Stimulated activated CD8-positive, alpha-beta memory T cell treated with anti-CD3 and anti-CD28 coated beads, Interleukin-2, amount 100 ng/mL, for 48 hours (primary cell): Measurements from ENCODE around the gene DPAGT1.
"Not testable (repeated sequence)": the region's sequence is repeated elsewhere in the genome, so short reads cannot be mapped to it uniquely, and the experiment has no call there.

ENCODE experiments used
- DNase-seq, 2 donors: peaks; one replicate each; pipeline ENCODE4 v3.0.0-alpha.2; 2020; ENCODE audit warnings: low read depth in 2 of 2

Gene DPAGT1

DNA sequence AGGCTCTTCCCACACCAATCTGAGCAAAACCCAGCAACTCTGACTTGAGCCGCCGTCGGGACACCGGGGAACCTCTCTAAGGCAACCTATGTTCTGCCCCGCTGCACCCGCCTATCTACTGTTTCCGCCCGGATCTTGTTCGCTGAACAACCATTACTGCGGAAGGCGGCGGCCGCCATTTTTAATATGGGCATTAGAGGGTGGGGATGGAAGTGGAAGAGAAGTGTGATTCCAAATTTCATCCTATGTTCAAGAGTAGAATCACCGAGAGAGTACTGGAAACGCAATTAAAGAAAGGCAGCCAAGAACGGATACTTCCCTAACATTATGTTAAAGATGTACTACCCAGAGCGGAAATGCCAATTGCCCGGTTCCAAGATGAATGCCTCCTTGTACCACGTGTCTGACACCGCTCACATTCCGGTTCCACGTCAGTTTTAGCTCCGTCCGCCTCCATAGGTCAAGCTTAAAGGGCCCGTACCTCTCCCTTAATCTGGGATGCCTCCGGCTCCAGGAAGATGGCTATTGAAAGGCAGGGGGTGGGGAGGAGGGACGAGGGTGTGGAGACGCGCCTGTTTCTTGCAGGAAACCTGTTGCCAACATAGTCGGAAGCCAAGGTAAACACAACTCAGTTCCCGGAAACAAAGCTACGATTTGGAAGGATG lies at the start of gene DPAGT1:
Gene DPAGT1, minus strand, starts transcription at position 95 of the 665 bp plus-strand sequence. CDS start 198 bp downstream, outside the sequence.
- DNase-seq: peak; percentile 65 to 80

DNA sequence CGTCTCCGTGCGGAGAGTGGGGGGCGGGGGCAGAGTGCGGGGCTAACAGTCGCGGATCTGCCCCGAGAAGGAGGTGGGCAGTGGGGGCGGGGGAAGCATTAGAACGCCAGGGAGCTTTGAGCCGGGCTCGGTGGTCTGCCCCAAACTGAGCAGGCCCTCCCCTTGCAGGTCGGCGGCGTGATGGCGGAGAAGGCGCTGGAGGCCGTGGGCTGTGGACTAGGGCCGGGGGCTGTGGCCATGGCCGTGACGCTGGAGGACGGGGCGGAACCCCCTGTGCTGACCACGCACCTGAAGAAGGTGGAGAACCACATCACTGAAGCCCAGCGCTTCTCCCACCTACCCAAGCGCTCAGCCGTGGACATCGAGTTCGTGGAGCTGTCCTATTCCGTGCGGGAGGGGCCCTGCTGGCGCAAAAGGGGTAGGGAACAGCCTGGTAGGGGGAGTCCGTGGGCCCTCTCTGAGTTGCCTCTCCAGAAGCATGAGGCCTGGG lies 48.2 kb upstream of the DPAGT1 start:
- DNase-seq: no peak

DNA sequence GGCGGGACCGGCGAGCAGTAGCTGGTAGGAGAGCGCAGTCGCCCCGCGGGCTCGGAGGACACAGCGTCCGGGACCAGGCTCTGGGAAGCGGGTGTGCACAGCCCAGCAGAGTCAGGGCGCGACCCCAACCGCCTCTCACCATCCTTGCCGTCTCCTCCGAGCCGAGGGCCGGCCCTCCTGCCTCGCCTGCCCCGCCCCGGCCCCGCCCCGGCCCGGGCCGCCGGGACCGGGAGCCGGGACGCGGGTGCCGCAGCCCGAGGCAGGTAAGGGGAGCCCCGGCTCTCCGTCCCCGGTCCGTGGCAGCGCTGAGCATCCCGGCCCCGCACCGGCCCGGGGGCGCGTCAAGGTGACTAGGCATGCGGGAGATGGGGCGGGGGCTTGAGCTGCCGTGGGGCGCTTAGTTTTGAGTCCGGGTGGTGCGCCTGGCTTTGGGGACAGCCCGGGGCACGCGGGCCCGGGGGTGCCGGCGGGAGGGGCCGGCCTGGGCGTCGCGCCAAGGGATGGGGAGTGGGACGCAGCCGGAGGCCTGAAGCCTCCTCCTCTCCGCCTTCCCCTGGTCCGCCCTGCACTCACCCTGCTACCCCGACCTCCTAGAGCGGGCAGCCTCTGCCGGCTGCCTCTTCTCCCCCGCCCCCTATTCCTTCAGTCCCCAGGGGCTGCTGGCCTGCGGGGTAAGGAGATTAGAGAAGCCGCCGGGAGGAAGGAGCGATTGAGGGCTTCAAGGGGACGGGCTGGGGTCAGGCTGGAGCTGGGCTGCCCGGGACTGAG lies 47.5 kb upstream of the DPAGT1 start, which contains the start of gene ABCG4:
Gene ABCG4, plus strand, starts transcription at position 35 of the 768 bp plus-strand sequence. CDS start 914 bp downstream, outside the sequence.
- DNase-seq: no peak

GRCh38 chr11:119148720-119149017 lies 47.0 kb upstream of the DPAGT1 start:
- DNase-seq: no peak

GRCh38 chr11:119147604-119148333 lies 46.1 kb upstream of the DPAGT1 start:
- no peak for DNase-seq

- DNase-seq: no peak
Observed at GRCh38 chr11:119145551-119145950, 43.9 kb upstream of the DPAGT1 start.

- no peak for DNase-seq
Observed at GRCh38 chr11:119144825-119145486, 43.3 kb upstream of the DPAGT1 start.

GRCh38 chr11:119139276-119139675 lies 37.6 kb upstream of the DPAGT1 start:
- not testable (repeated sequence) for DNase-seq

DNA sequence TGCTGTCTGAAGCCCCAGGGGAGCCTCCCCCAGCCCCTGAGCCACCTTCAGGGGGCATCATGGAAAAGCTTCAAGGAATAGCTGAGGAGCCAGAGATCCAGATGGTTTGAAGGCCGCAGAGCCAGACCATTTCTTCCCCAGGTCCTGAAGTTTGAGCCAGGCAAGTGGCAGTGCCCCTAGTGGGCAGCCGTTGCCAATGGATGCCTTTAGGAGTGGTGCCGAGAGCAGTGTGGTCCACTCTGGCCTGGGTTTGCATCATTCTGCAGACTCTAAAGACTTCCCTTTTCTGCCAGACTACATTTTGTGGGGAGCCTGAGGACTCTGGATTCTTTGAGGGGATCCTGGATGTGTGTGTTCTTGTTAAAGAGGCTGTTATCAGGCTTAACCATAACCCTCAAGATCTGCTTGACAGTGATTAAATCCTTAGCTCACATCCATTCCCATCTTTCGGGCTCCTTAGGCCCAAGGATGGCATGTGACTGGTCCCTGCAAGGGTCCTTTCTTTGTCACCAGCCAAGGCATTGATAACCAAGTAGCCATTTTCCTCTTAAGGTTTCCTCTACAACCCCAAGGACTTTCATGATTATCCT lies 32.8 kb upstream of the DPAGT1 start:
- DNase-seq: no peak

GRCh38 chr11:119130662-119131061 lies 29.0 kb upstream of the DPAGT1 start:
- no peak for DNase-seq

- DNase-seq: no peak
Observed at GRCh38 chr11:119126675-119127268, 25.1 kb upstream of the DPAGT1 start.

- no peak for DNase-seq
Observed at GRCh38 chr11:119125821-119126220, 24.2 kb upstream of the DPAGT1 start.

- DNase-seq: peak in 1 of 2 donors; percentile 14
Observed at GRCh38 chr11:119121811-119122124, 20.1 kb upstream of the DPAGT1 start.

GRCh38 chr11:119121008-119121810 lies 19.6 kb upstream of the DPAGT1 start, which contains the start of gene HINFP:
TSS of gene HINFP (plus strand) at chr11:119121580. CDS start at chr11:119126945, 5,365 bp downstream.
- peak; percentile 100 for DNase-seq

DNA sequence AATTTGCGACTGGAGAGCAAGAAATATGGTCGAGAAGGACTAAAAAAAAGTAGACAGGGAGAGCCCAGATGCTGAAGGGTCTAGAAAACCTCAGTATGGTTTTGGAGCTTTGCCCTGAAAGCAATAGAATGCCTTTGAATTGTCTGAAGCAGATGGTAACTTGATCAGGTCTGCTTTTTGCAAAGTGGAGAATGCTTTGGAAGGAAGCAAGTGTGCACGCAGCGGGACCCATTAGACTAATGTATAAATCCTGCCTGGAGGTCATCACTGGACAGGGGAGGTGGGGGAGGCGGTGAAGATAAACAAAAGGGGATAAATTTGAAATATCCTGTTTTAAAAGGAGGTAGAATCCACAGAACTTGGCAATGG lies 19.0 kb upstream of the DPAGT1 start:
- DNase-seq: no peak

GRCh38 chr11:119118946-119119345 lies 17.3 kb upstream of the DPAGT1 start:
- DNase-seq: no peak

GRCh38 chr11:119118227-119118626 lies 16.6 kb upstream of the DPAGT1 start:
- DNase-seq: no peak

DNA sequence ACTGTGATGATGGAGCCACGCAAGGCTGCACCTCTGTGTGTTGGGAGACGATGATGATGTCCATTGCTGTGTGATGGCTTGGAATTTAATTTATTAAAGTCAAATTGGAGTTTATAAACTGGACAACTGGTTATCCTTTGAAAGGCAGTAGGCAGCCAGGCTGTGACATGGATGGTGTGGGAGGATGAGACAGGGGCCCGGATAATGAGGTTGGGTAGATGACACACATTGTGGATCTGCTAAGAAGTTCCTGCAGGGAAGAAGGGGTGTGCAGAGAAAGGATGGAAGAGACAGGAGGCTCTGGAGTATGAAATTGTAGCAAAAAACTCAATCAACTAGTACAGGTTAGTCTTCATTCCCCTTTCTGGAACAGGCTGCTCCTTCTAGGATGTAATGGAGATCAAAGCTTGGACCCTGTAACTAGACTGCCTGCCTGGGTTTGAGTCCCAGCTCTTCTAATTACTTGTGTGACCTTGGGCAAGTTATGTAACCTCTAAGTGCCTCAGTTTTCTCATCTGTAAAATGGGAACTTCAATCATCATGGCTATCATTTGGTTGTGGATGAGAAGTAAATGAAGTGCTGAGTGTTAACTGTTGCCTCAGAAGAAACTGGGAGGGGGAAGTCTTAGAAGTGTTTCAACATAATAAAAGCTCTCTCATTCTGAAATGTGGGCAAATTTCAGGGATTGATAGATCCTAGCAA lies 15.5 kb upstream of the DPAGT1 start:
- DNase-seq: no peak

DNA sequence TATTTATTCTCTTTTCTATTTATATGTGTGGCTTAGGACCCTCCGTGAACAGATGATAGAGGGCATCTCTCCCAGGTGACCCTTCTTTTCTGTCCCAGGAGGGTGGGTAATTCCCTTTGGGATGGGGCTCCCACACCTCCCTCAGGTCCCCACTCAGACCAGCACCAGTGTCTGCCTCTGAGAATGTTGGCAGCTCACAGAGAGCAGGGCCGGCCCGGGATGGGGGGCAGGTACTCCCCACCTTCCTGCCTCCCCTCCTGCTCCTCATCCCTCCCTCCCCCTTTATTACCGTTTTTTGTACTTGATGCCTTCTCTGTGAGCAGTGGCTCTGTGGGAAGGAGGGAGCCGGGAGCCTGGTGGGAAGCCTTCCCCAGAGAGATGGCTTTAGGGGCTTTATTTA lies 14.9 kb upstream of the DPAGT1 start:
- DNase-seq: no peak

DNA sequence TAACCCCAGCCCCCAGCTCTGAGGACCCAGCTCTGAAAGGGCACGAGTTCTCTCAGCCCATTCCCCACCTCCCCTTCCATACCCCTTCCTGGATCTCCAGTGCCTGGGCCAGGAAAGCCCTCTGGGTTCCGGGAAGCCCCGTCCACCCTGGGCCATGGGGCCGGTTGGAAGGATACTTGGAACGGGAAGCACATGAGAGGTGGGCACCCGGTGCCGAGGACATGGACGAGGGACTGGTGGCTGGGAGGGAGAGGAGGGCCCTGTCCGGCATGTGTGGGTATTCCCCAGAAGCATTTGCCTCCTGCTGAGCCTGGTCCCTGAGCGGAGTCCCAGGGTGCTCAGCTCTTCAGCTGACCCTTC lies 14.6 kb upstream of the DPAGT1 start:
- no peak for DNase-seq
